Epidermal melanocyte (primary cell): ENCODE data around the gene TBC1D10B.
"Not testable (repeated sequence)": the region's sequence is repeated elsewhere in the genome, so short reads cannot be mapped to it uniquely, and the experiment has no call there.

Experiments used
- DNase-seq: peaks from one replicate; pipeline ENCODE4 v3.0.0; 2011; ENCODE audit warnings: low spot score; ENCODE audit not compliant: insufficient read length

The TBC1D10B gene

DNA sequence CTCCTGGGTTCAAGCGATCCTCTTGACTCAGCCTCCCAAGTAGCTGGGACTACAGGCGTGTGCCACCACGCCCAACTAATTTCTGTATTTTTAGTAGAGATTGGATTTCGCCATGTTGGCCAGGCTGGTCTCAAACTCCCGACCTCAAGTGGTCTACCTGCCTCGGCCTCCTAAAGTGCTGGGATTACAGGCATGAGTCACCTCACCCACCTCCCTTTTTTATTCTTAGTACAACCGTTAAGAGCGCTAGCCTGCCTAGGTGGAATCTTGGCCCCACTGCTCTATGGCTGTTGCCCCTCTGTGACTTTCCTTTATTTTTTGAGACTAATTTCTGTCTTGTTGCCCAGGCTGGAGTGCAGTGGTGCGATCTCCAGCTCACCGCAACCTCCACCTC, 32.3 kb downstream of the TBC1D10B start:
- DNase-seq: not testable (repeated sequence)

DNA sequence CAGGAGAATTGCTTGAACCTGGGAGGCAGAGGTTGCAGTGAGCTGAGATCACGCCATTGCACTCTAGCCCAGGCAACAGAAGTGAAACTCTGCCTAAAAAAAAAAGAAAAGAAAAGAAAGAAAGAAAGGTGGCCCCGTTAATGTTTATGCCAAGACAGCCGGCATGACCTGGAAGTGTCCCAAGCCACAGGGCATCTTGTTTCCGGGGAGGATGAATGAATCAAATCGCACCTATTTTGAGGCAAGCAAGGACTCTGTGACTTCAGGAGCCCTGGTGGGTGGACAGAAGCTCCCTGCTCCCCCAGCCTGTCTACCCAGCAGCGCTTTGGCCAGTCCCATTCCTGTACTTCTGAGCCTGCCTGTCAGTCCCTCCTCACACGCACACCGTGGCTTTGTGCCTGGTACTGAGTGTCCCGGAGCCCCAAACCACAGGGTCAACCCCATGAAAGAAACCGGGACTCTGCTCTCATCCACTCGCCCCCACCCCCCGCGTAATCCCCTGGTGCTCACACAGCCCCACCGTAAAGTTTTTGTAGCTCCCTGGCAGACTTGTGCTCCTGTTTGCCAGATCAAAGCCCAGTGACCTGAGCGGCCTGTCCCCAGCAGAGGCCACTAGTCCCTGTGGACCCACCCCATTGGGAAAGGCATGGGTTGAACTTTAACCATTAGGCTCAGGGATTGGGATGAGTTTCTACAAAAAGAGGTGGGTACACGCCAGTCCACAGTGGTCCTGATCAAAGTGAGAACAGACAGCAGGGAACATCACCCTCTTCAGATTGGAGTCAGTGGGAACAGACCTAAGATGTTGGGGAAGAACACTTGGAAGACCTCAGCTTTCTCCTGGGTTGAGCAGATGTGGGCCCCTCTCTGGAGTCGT, 34.5 kb downstream of the TBC1D10B start:
- no peak for DNase-seq

GRCh38 chr16:30335028-30335597, 35.2 kb downstream of the TBC1D10B start:
- not testable (repeated sequence) for DNase-seq

- not testable (repeated sequence) for DNase-seq
Measured at GRCh38 chr16:30334473-30334989, 35.8 kb downstream of the TBC1D10B start.

DNA sequence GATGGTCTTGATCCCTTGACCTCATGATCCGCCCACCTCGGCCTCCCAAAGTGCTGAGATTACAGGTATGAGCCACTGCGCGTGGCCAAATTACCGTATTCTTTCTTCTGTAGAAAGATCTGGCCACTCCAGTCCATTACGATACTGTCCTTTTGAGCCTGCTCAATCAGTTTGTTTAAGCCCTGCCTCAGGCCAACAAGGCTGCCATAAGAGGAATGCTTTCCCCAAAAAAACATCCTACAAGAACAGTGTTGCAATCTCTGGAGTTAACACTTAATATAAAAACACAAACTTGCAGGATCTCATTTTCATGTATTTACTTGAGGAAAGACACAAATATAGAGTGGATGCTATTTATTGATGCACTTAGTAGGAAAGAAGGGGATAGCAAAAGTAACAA, 46.1 kb downstream of the TBC1D10B start:
- not testable (repeated sequence) for DNase-seq

GRCh38 chr16:30318647-30319046, 51.6 kb downstream of the TBC1D10B start:
- not testable (repeated sequence) for DNase-seq

GRCh38 chr16:30310937-30311336, 59.4 kb downstream of the TBC1D10B start:
- not testable (repeated sequence) for DNase-seq

DNA sequence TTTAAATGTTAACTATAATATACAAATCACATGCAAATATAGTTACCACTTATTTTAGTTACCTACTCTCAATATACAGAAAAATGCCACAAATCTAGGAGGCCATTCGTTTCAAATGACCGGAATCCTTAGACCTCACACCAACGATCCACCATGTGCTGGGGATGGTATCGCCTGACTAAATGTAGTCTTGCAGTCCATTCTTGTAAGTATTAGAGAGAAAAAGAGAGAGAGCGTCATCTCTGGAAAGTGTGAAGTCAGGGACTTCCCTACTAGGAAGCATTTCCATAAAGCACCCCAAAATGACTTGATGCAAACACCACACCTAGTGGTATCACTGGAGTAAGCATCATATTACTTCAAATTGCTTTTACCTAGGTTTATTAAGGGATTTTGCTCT, 61.0 kb downstream of the TBC1D10B start:
- DNase-seq: not testable (repeated sequence)
